ENCODE data around the gene SIRT2.

- no peak for TF ChIP-seq POLR2A (IDR thresholded peaks at IDR 0.05)
- no peak for TF ChIP-seq CTCF (IDR thresholded peaks at IDR 0.05)
These were observed 28.8 kb downstream of the SIRT2 start for GRCh38 chr19:38870612-38871011.
